Measurements from ENCODE around the gene RGL2.
"Not testable (repeated sequence)": the region's sequence is repeated elsewhere in the genome, so short reads cannot be mapped to it uniquely, and the experiment has no call there.

Gene RGL2

DNA sequence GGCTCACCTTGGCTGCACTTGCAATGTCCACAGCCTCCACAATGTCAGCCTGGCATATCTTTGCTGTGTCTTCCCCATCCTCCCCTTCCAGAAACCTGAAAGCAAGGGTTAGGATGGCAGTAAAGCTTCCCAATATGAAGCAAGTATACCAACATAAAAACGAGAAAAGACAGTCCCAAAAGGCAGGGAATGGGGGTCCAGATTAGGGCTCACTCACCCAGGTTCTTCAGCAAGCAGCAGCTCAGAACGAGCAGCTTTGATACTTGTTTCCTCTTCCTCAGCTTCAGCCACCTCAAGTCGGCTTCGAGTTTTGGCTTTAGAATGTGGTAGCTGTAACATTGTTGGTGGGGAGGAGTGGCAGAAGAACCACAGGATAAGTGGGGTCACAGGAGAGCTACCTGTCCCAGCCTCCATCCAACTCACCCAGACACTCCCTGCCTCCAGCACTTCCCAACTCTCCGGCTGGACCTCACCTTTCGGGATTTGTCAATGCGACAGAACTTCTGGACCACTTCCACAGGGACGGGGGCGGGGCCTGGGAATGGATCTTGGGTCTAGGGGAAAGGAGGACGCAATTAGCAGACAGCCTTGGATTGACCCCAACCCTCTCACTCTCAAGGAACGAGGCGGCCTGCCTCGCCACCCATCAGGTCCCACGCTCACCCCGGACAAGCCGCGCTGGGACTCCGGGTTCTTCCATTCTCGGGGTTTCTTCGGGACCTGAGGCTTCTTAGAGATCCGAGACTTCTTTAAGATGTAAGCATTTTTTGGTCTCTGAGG is 10.4 kb downstream of the RGL2 start:
- peak overlapping the region; percentile 95 for H3K4me3 ChIP-seq (ENCODE audit: low read depth, low read length)
- DNase-seq (ENCODE audit: low read depth, low spot score), result no peak
- in situ Hi-C loops (cut with HindIII; ENCODE audit: low sequenced_read_pairs), result no loop called here
- TF ChIP-seq, protein P1, sequence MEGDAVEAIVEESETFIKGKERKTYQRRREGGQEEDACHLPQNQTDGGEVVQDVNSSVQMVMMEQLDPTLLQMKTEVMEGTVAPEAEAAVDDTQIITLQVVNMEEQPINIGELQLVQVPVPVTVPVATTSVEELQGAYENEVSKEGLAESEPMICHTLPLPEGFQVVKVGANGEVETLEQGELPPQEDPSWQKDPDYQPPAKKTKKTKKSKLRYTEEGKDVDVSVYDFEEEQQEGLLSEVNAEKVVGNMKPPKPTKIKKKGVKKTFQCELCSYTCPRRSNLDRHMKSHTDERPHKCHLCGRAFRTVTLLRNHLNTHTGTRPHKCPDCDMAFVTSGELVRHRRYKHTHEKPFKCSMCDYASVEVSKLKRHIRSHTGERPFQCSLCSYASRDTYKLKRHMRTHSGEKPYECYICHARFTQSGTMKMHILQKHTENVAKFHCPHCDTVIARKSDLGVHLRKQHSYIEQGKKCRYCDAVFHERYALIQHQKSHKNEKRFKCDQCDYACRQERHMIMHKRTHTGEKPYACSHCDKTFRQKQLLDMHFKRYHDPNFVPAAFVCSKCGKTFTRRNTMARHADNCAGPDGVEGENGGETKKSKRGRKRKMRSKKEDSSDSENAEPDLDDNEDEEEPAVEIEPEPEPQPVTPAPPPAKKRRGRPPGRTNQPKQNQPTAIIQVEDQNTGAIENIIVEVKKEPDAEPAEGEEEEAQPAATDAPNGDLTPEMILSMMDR (IDR thresholded peaks at IDR 0.05; ENCODE audit: low read depth, low read length), result no peak

DNA sequence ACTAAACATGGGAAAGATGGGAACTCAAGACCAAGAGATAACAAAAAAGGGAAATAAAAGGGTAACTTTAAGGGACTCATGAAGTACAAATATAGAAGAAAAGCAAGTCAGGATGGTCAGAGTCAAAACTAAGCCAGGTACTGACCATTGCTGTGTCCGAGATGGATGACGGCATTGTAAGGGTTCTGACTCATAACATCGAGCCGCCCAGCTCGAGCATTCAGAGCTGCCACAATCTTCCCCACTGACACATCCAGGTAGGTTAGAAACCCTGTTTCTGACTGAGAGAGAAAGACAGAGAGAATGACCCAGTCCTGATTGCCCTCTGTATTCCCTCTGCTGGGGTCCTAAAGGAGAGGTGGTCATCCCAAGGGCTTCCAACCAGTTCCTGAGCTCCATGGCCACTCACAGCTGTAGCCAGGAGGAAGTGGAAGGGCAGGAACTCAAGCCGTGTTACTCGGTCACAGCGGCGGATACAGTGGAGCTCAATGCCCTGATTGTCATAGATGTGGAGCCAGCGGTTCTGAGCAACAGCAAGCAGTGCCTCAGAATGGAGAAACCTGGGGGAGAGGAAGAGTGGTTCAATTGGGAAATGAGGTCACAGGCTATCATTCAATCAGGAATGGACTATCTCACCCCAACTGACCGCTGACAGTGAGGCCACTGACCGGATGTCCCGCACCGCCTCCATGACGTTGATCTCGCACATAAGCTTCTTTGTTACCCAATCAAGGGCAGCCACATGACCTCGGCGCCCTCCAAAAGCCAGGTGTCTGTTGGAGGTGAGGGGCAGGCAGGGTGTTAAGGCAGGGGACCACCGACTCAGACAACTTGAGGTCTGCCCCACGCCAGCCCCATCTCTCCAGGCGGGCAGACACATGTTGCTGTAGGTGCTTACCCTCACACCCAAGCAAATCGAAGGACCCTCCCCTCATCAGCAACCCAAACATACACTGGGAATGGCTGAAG is 11.5 kb downstream of the RGL2 start:
- TF ChIP-seq, protein P1 (IDR thresholded peaks at IDR 0.05; ENCODE audit: low read depth, low read length), result no peak
- in situ Hi-C loops (cut with HindIII; ENCODE audit: low sequenced_read_pairs), result no loop called here
- no peak for DNase-seq (ENCODE audit: low read depth, low spot score)
- no peak overlapping the region for H3K4me3 ChIP-seq (ENCODE audit: low read depth, low read length)

DNA sequence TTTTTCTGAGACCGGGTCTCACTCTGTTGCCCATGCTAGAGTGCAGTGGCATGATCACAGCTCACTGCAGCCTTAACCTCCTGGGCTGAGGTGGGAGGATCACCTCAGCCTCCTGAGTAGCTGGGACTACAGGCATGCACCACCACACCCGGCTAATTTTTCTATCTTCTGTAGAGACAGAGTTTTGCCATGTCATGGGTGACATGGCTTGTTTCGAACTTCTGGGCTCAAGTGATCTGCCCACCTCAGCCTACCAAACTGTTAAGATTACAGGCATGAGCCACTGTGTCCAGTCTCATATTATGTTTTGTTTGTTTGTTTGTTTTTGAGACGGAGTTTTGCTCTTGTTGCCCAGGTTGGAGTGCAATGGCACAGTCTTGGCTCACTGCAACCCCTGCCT is 13.5 kb downstream of the RGL2 start:
- H3K4me3 ChIP-seq (ENCODE audit: low read depth, low read length); in situ Hi-C loops (cut with HindIII; ENCODE audit: low sequenced_read_pairs); DNase-seq (ENCODE audit: low read depth, low spot score): not testable (repeated sequence)

DNA sequence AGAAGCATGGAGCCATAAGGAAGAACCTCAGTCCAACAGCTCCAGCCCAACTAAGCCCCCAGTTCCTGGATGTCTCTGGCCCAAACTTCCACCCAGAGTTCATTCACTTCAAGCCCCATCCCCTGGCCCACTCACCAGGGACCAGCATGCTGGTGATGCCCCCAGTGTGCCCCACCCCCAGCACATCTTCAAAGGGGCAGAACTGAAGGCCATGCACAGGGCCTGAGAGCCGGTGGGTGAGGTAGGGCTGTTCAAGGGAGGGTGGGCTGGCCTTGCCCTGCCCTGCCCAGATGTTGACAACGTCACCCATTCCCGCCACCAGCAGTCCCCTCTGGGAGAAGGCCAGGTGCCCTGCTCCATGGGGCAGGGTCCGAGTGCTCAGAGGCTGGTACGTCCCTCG is 18.2 kb downstream of the RGL2 start:
- H3K4me3 ChIP-seq (ENCODE audit: low read depth, low read length), result no peak overlapping the region
- TF ChIP-seq, protein P1 (IDR thresholded peaks at IDR 0.05; ENCODE audit: low read depth, low read length), result no peak
- in situ Hi-C loops (cut with HindIII; ENCODE audit: low sequenced_read_pairs), result no loop called here
- no peak for DNase-seq (ENCODE audit: low read depth, low spot score)

DNA sequence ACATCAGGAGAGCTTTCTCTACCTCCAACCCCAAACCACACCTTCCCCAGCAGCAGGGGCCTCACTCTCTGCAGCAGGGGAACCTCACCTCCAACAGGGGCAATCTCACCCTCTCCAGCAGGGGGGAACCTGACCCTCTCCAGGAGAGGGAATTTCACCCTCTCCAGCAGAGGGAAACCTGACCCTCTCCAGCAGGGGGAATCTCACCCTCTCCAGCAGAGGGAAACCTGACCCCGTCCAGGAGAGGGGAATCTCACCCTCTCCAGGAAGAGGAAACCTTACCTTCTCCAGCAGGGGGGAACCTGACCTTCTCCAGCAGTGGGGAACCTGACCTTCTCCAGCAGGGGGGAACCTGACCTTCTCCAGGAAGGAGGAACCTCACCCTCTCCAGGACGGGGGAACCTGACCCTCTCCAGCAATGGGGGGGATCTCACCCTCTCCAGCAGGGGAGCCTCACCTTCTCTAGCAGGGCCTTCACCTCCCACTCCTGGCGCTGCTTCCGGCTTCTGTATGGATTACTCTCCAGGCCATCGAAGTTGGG is 18.7 kb downstream of the RGL2 start:
- H3K4me3 ChIP-seq (ENCODE audit: low read depth, low read length), result no peak overlapping the region
- DNase-seq (ENCODE audit: low read depth, low spot score), result peak; percentile 45
- TF ChIP-seq, protein P1 (IDR thresholded peaks at IDR 0.05; ENCODE audit: low read depth, low read length), result peak; percentile 53
- in situ Hi-C loops (cut with HindIII; ENCODE audit: low sequenced_read_pairs), result no loop called here

DNA sequence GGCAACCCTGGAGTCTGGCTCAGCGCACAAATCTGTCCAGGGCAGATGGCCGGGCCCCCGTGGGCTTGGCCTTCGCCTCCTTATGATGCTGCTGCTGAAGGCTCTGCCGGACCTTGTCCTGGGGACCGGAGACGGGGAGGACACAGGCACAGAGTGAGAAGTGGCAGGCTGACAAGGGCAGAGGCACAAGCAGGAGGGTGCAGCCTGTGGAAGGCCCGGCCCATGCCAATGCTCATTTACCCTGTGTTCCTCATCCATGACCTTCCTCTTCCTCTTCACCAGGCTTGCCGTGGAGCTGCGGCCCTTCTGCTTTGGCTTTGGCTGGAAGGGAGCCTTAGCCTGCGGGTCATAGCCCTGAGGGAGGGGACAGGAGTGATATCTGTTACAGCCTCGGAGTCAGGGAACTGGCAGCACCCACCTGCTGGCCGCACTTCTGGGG is 19.5 kb downstream of the RGL2 start:
- in situ Hi-C loops (cut with HindIII; ENCODE audit: low sequenced_read_pairs), result no loop called here
- no peak for DNase-seq (ENCODE audit: low read depth, low spot score)
- no peak overlapping the region for H3K4me3 ChIP-seq (ENCODE audit: low read depth, low read length)
- TF ChIP-seq, protein P1 (IDR thresholded peaks at IDR 0.05; ENCODE audit: low read depth, low read length), result no peak
